ENCODE data around the gene NCS1.

DNA sequence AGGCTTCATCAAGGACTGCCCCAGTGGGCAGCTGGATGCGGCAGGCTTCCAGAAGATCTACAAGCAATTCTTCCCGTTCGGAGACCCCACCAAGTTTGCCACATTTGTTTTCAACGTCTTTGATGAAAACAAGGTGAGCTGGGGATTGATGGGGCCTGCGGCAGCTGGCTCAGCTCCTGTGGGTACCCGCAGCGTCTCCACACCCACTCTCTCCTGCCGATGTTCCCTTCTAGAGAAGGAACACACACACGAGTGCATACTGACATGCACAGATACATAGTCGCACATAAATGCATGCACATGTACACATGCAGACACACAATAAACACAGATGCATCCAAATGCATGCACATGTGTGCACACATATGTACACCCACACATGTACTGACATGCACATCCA is 45.6 kb downstream of the NCS1 start:
- TF ChIP-seq TAF1 (IDR thresholded peaks at IDR 0.05; ENCODE audit: borderline replicate concordance, low read depth, low read length) (no peak), POLR2A (IDR thresholded peaks at IDR 0.05; ENCODE audit: low read depth, low read length) (no peak), POLR2AphosphoS5 (IDR thresholded peaks at IDR 0.05; ENCODE audit: low read depth, low read length) (no peak)

All from GM12892 (cell line).